Panc1 (cell line): Measurements from ENCODE around the gene CALHM6. TPM values are rescaled to one million over a fixed set of nuclear protein-coding genes. Genes with fewer than 3 reads are reported as not detected.

Experiments used
- ATAC-seq: fragments of 200-7000 bp; cut with Tn5 transposase; 2 replicates; pipeline ENCODE4 v1.9.1; 2020; ENCODE audit warnings: mild to moderate bottlenecking, moderate library complexity
- BruUV-seq: library from RNA; stranded (reverse); fragments of 400-500 nt; replicated peaks from 2 replicates; lab custom pipeline; 2021; lab: Mats Ljungman, UMichigan
- CTCF ChIA-PET: fragments of 300-600 bp; sonication (Branson Sonifier 250); formaldehyde crosslinking; loops from one replicate; lab custom pipeline; 2022; ENCODE audit warnings: antibody characterized with exemption; lab: Charles Lee
- POLR2A ChIA-PET: fragments of 300-600 bp; sonication (Branson Sonifier 250); formaldehyde crosslinking; loops from one replicate; lab custom pipeline; 2022; ENCODE audit warnings: antibody characterized with exemption; lab: Charles Lee
- DNase-seq: peaks from one replicate; pipeline ENCODE4 v3.0.0-alpha.2; 2010; ENCODE audit warnings: low read depth, low spot score
- H3K27ac ChIP-seq: 2 replicates; pipeline ENCODE4 v1.5.1; 2011; ENCODE audit warnings: mild to moderate bottlenecking, low read length, inconsistent platforms
- H3K27me3 ChIP-seq: fragments of 200-500 bp; sonication (Bioruptor generic); 2 replicates; pipeline ENCODE4 v1.6.0; 2014; ENCODE audit warnings: low read length, inconsistent platforms; ENCODE audit not compliant: control insufficient read depth, insufficient read depth
- H3K36me3 ChIP-seq: fragments of 200-500 bp; sonication (Bioruptor generic); 2 replicates; pipeline ENCODE4 v1.5.1; 2014; ENCODE audit warnings: inconsistent platforms, mild to moderate bottlenecking, low read length, moderate library complexity; ENCODE audit not compliant: control insufficient read depth, insufficient read depth
- H3K4me1 ChIP-seq: 2 replicates; pipeline ENCODE4 v1.5.1; 2011; ENCODE audit warnings: inconsistent platforms, mild to moderate bottlenecking, low read length, moderate library complexity; ENCODE audit not compliant: control insufficient read depth, insufficient read depth
- H3K4me3 ChIP-seq, 2 experiments: 2 replicates each; pipeline ENCODE4 v1.5.1; 2011 to 2012; ENCODE audit warnings: low read depth in 2 of 2, low read length in 2 of 2, mild to moderate bottlenecking in 2 of 2, inconsistent platforms in 1 of 2, moderate library complexity in 1 of 2
- H3K9me3 ChIP-seq: fragments of 200-500 bp; sonication (Bioruptor generic); 2 replicates; pipeline ENCODE4 v1.5.1; 2014; ENCODE audit warnings: low read depth, mild to moderate bottlenecking, inconsistent platforms, low read length, moderate library complexity; ENCODE audit not compliant: control insufficient read depth, insufficient read depth
- CTCF ChIP-seq: fragments of 450-650 bp; IDR thresholded peaks from 2 replicates; pipeline ENCODE4 v1.5.1; 2017; ENCODE audit warnings: mild to moderate bottlenecking
- POLR2AphosphoS5 ChIP-seq: IDR thresholded peaks from 2 replicates; pipeline ENCODE4 v1.6.1; 2012; ENCODE audit warnings: mild to moderate bottlenecking, low read depth, low read length, moderate library complexity
- REST ChIP-seq, 2 experiments: IDR thresholded peaks; 2 replicates each; pipeline ENCODE4 v1.6.1; 2011 to 2012; ENCODE audit warnings: low read depth in 2 of 2, control low read depth in 1 of 2, low read length in 1 of 2, mild to moderate bottlenecking in 1 of 2, moderate library complexity in 1 of 2; ENCODE audit not compliant: insufficient read depth in 1 of 2
- SIN3A ChIP-seq: IDR thresholded peaks from 2 replicates; pipeline ENCODE4 v1.6.1; 2012; ENCODE audit warnings: low read depth, mild to moderate bottlenecking, low read length, moderate library complexity, borderline replicate concordance; ENCODE audit not compliant: insufficient read depth
- TCF7L2 ChIP-seq: IDR thresholded peaks from 2 replicates; pipeline ENCODE4 v1.6.1; 2011; ENCODE audit warnings: mild to moderate bottlenecking, low read depth, low read length, inconsistent platforms
- in situ Hi-C: cut with HindIII; loops from 2 replicates; pipeline ENCODE4 v1.10.0; 2016; ENCODE audit warnings: low sequenced_read_pairs, low pct_unique_long_range_greater_than_20kb
- intact Hi-C: fragments of 100-400 bp; cut with micrococcal nuclease; formaldehyde crosslinking; loops from one replicate; pipeline ENCODE4 v1.10.0; 2022; ENCODE audit not compliant: unreplicated experiment
- total RNA-seq: library from RNA; stranded (reverse); gene quantifications from one replicate; pipeline ENCODE4 v1.2.1, GENCODE V29; 2021; ENCODE audit not compliant: unreplicated experiment

Gene CALHM6
- total RNA-seq, 1 experiment from 2014 or later: not detected

- H3K9me3 ChIP-seq: no peaks in the 10 kb centered on the region
- ChIA-PET CTCF (no interaction called here), POLR2A (no interaction called here)
- H3K36me3 ChIP-seq: no peaks in the 10 kb centered on the region
- TF ChIP-seq TCF7L2 (no peak), POLR2AphosphoS5 (no peak), REST (IDR thresholded peaks at IDR 0.05; ENCODE audit: insufficient read depth in 1 of 2, low read depth in 2 of 2, low read length in 1 of 2) (no peak), SIN3A (no peak), CTCF (no peak)
- peaks cover 17% of the 10 kb centered on the region for H3K27me3 ChIP-seq
- intact Hi-C loops (no loop called here), in situ Hi-C loops (no loop called here)
- H3K4me3 ChIP-seq: no peak overlapping the region
- no peaks in the 10 kb centered on the region for H3K4me1 ChIP-seq
- no peak for ATAC-seq
- no peak for DNase-seq
- H3K27ac ChIP-seq: no peak overlapping the region
- no TSS peak for BruUV-seq
Measured at GRCh38 chr6:116497113-116497676, 36.0 kb downstream of the CALHM6 start.

GRCh38 chr6:116500969-116501433 lies 39.8 kb downstream of the CALHM6 start:
- no peak overlapping the region for H3K27ac ChIP-seq
- DNase-seq (no peak), ATAC-seq (no peak)
- in situ Hi-C loops: no loop called here
- no peaks in the 10 kb centered on the region for H3K36me3 ChIP-seq
- H3K4me3 ChIP-seq: no peak overlapping the region
- no peaks in the 10 kb centered on the region for H3K9me3 ChIP-seq
- CTCF ChIA-PET: no interaction called here
- no TSS peak for BruUV-seq
- no peaks in the 10 kb centered on the region for H3K4me1 ChIP-seq
- intact Hi-C loops: no loop called here
- POLR2A ChIA-PET: no interaction called here
- peaks cover 17% of the 10 kb centered on the region for H3K27me3 ChIP-seq
- TF ChIP-seq CTCF (no peak), POLR2AphosphoS5 (no peak), REST (IDR thresholded peaks at IDR 0.05; ENCODE audit: insufficient read depth in 1 of 2, low read depth in 2 of 2, low read length in 1 of 2) (no peak), SIN3A (no peak), TCF7L2 (no peak)
